Panc1 (cell line): Measurements from ENCODE around the gene ACP2. TPM values are rescaled to one million over a fixed set of nuclear protein-coding genes. Genes with fewer than 3 reads are reported as not detected.

Experiments used
- ATAC-seq: fragments of 200-7000 bp; cut with Tn5 transposase; 2 replicates; pipeline ENCODE4 v1.9.1; 2020; ENCODE audit warnings: mild to moderate bottlenecking, moderate library complexity
- BruUV-seq: library from RNA; stranded (reverse); fragments of 400-500 nt; replicated peaks from 2 replicates; lab custom pipeline; 2021; lab: Mats Ljungman, UMichigan
- CTCF ChIA-PET: fragments of 300-600 bp; sonication (Branson Sonifier 250); formaldehyde crosslinking; loops from one replicate; lab custom pipeline; 2022; ENCODE audit warnings: antibody characterized with exemption; lab: Charles Lee
- POLR2A ChIA-PET: fragments of 300-600 bp; sonication (Branson Sonifier 250); formaldehyde crosslinking; loops from one replicate; lab custom pipeline; 2022; ENCODE audit warnings: antibody characterized with exemption; lab: Charles Lee
- DNase-seq: peaks from one replicate; pipeline ENCODE4 v3.0.0-alpha.2; 2010; ENCODE audit warnings: low read depth, low spot score
- H3K27ac ChIP-seq: 2 replicates; pipeline ENCODE4 v1.5.1; 2011; ENCODE audit warnings: mild to moderate bottlenecking, low read length, inconsistent platforms
- H3K27me3 ChIP-seq: fragments of 200-500 bp; sonication (Bioruptor generic); 2 replicates; pipeline ENCODE4 v1.6.0; 2014; ENCODE audit warnings: low read length, inconsistent platforms; ENCODE audit not compliant: control insufficient read depth, insufficient read depth
- H3K36me3 ChIP-seq: fragments of 200-500 bp; sonication (Bioruptor generic); 2 replicates; pipeline ENCODE4 v1.5.1; 2014; ENCODE audit warnings: inconsistent platforms, mild to moderate bottlenecking, low read length, moderate library complexity; ENCODE audit not compliant: control insufficient read depth, insufficient read depth
- H3K4me1 ChIP-seq: 2 replicates; pipeline ENCODE4 v1.5.1; 2011; ENCODE audit warnings: inconsistent platforms, mild to moderate bottlenecking, low read length, moderate library complexity; ENCODE audit not compliant: control insufficient read depth, insufficient read depth
- H3K4me3 ChIP-seq, 2 experiments: 2 replicates each; pipeline ENCODE4 v1.5.1; 2011 to 2012; ENCODE audit warnings: low read depth in 2 of 2, low read length in 2 of 2, mild to moderate bottlenecking in 2 of 2, inconsistent platforms in 1 of 2, moderate library complexity in 1 of 2
- H3K9me3 ChIP-seq: fragments of 200-500 bp; sonication (Bioruptor generic); 2 replicates; pipeline ENCODE4 v1.5.1; 2014; ENCODE audit warnings: low read depth, mild to moderate bottlenecking, inconsistent platforms, low read length, moderate library complexity; ENCODE audit not compliant: control insufficient read depth, insufficient read depth
- POLR2AphosphoS5 ChIP-seq: IDR thresholded peaks from 2 replicates; pipeline ENCODE4 v1.6.1; 2012; ENCODE audit warnings: mild to moderate bottlenecking, low read depth, low read length, moderate library complexity
- SIN3A ChIP-seq: IDR thresholded peaks from 2 replicates; pipeline ENCODE4 v1.6.1; 2012; ENCODE audit warnings: low read depth, mild to moderate bottlenecking, low read length, moderate library complexity, borderline replicate concordance; ENCODE audit not compliant: insufficient read depth
- TCF7L2 ChIP-seq: IDR thresholded peaks from 2 replicates; pipeline ENCODE4 v1.6.1; 2011; ENCODE audit warnings: mild to moderate bottlenecking, low read depth, low read length, inconsistent platforms
- in situ Hi-C: cut with HindIII; loops from 2 replicates; pipeline ENCODE4 v1.10.0; 2016; ENCODE audit warnings: low sequenced_read_pairs, low pct_unique_long_range_greater_than_20kb
- intact Hi-C: fragments of 100-400 bp; cut with micrococcal nuclease; formaldehyde crosslinking; loops from one replicate; pipeline ENCODE4 v1.10.0; 2022; ENCODE audit not compliant: unreplicated experiment
- total RNA-seq: library from RNA; stranded (reverse); gene quantifications from one replicate; pipeline ENCODE4 v1.2.1, GENCODE V29; 2021; ENCODE audit not compliant: unreplicated experiment
- TF ChIP-seq, protein P1 (sequence below), 2 experiments: IDR thresholded peaks; 2 replicates each; pipeline ENCODE4 v1.6.1; 2011 to 2012; ENCODE audit warnings: low read depth in 2 of 2, control low read depth in 1 of 2, low read length in 1 of 2, mild to moderate bottlenecking in 1 of 2, moderate library complexity in 1 of 2; ENCODE audit not compliant: insufficient read depth in 1 of 2
- TF ChIP-seq, protein P2 (sequence below): fragments of 450-650 bp; IDR thresholded peaks from 2 replicates; pipeline ENCODE4 v1.5.1; 2017; ENCODE audit warnings: mild to moderate bottlenecking

ACP2 gene
- total RNA-seq, 1 experiment from 2014 or later, result 28.4 TPM

DNA sequence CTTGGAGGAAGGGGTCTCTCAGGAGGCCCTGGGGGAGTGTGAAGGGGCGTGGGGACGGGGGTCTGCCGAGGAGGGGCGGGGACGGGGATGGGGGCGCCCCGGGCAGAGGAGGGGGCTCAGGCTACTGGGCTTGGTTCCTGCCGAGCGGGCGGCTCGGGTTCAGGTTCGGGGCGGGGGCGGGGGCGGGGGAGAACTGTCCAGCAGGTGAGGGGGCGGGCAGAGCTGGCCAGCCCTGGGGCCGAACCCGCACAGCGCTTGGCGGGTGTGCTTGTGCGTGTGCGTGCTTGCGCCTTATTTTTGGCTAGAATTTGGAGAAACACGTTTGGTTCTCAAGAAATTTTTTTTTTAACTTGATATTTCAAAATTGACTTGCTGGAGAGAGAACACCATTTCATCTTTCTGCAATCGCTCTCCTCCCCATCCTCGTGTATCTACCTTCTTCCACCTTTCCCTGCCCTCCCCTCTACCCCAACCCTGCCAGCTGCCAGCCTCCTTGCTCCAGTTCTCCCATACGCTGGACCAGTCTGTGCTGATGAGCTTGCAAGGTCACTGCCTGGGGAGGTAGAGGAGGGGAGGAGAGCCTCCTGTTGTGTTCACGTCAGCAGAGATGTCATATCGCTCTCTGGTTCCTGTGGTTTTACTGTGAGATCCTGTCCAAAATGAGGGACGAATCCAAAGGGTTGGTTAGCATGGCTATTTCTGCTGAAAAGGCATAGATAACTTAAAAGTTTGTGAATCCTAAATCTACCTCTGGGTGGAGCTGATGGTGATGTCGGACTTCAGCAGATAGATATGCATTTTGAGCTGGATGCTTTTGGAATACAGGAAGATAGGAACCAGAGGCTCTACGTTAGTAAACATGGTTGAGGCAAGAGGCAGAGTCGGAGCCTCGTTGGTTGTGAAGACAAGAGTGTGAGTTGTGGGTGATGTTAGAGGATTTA is 22.0 kb upstream of the ACP2 start:
- peak overlapping the region; percentile 70 to 75 for H3K4me3 ChIP-seq
- no TSS peak for BruUV-seq
- TF ChIP-seq TCF7L2, result no peak
- TF ChIP-seq, protein P1, sequence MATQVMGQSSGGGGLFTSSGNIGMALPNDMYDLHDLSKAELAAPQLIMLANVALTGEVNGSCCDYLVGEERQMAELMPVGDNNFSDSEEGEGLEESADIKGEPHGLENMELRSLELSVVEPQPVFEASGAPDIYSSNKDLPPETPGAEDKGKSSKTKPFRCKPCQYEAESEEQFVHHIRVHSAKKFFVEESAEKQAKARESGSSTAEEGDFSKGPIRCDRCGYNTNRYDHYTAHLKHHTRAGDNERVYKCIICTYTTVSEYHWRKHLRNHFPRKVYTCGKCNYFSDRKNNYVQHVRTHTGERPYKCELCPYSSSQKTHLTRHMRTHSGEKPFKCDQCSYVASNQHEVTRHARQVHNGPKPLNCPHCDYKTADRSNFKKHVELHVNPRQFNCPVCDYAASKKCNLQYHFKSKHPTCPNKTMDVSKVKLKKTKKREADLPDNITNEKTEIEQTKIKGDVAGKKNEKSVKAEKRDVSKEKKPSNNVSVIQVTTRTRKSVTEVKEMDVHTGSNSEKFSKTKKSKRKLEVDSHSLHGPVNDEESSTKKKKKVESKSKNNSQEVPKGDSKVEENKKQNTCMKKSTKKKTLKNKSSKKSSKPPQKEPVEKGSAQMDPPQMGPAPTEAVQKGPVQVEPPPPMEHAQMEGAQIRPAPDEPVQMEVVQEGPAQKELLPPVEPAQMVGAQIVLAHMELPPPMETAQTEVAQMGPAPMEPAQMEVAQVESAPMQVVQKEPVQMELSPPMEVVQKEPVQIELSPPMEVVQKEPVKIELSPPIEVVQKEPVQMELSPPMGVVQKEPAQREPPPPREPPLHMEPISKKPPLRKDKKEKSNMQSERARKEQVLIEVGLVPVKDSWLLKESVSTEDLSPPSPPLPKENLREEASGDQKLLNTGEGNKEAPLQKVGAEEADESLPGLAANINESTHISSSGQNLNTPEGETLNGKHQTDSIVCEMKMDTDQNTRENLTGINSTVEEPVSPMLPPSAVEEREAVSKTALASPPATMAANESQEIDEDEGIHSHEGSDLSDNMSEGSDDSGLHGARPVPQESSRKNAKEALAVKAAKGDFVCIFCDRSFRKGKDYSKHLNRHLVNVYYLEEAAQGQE (IDR thresholded peaks at IDR 0.05; ENCODE audit: insufficient read depth in 1 of 2, low read depth in 2 of 2, low read length in 1 of 2), result peak; percentile 43 to 68; a peak in 2 of 4 replicates
- ATAC-seq (no peak), DNase-seq (no peak)
- peaks cover 27% of the 10 kb centered on the region for H3K4me1 ChIP-seq
- intact Hi-C loops, result no loop called here
- 0 out of 2 replicates have a peak, but pooled peaks cover 2% of the 10 kb centered on the region for H3K36me3 ChIP-seq
- in situ Hi-C loops, result no loop called here
- no peaks in the 10 kb centered on the region for H3K9me3 ChIP-seq
- H3K27ac ChIP-seq, result peak overlapping the region; percentile 74
- CTCF ChIA-PET, result interaction anchor here (0.7 to 0.9 kb wide), 2 partner anchors 11 to 92 kb away, joined by 3 read pairs; no protein-coding TSS in a partner anchor
- POLR2A ChIA-PET, result interaction anchor here (1.0 kb wide), 1 partner anchor 50 kb away, joined by 5 read pairs; no protein-coding TSS in a partner anchor
- no peaks in the 10 kb centered on the region for H3K27me3 ChIP-seq

DNA sequence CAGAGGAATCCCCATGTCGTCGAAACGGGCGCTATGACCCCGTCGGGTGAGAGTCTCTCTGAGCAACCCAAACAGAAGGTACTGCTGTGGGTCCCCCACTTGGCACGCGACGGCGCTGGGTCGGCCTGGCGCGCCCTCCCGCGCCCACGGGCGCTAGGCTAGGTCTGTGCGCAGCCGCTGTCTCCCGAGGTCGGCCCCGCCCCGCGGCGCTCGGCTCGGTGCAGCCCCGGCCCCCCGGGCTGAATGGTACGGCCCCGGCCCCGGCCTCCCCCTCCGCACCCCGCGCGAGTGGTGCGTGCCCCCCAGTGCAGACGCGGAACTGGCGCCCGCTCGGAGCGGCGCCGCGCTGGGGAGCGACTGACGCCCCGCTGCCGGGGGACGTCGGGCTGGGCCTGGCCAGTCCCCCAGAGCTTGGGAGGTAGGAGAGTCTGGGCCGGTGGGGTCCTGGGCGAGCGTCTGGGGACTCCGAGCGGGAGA is 21.3 kb upstream of the ACP2 start, which contains the start of gene MADD:
Gene MADD (plus strand): TSS at position 305 of the 477 bp plus-strand sequence.
- in situ Hi-C loops, result no loop called here
- ATAC-seq (peak; percentile 95), DNase-seq (no peak)
- TF ChIP-seq TCF7L2 (no peak), POLR2AphosphoS5 (peak; percentile 88), SIN3A (peak; percentile 58; the same call in 1 of the 2 replicates)
- TF ChIP-seq, protein P2, sequence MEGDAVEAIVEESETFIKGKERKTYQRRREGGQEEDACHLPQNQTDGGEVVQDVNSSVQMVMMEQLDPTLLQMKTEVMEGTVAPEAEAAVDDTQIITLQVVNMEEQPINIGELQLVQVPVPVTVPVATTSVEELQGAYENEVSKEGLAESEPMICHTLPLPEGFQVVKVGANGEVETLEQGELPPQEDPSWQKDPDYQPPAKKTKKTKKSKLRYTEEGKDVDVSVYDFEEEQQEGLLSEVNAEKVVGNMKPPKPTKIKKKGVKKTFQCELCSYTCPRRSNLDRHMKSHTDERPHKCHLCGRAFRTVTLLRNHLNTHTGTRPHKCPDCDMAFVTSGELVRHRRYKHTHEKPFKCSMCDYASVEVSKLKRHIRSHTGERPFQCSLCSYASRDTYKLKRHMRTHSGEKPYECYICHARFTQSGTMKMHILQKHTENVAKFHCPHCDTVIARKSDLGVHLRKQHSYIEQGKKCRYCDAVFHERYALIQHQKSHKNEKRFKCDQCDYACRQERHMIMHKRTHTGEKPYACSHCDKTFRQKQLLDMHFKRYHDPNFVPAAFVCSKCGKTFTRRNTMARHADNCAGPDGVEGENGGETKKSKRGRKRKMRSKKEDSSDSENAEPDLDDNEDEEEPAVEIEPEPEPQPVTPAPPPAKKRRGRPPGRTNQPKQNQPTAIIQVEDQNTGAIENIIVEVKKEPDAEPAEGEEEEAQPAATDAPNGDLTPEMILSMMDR, result no peak
- TF ChIP-seq, protein P1 (IDR thresholded peaks at IDR 0.05; ENCODE audit: insufficient read depth in 1 of 2, low read depth in 2 of 2, low read length in 1 of 2), result 0 out of 4 replicates have a peak, but pooled peaks of 1 of the 2 experiments have one; percentile 18
- Histone ChIP-seq H3K4me1 (peaks cover 32% of the 10 kb centered on the region), H3K9me3 (no peaks in the 10 kb centered on the region), H3K4me3 (peak within 1 kb of the TSS; percentile 70 to 75), H3K27me3 (no peaks in the 10 kb centered on the region), H3K36me3 (no peaks in the 10 kb centered on the region), H3K27ac (peak within 1 kb of the TSS; percentile 93)
- CTCF ChIA-PET, result no interaction called here
- POLR2A ChIA-PET, result no interaction called here
- BruUV-seq, result no TSS peak
- intact Hi-C loops, result no loop called here
